Measurements from ENCODE around the gene SRMS. TPM values are rescaled to one million over a fixed set of nuclear protein-coding genes. Genes with fewer than 3 reads are reported as not detected.

SRMS gene
- total RNA-seq, 1 donor, result not detected

- H3K4me3 ChIP-seq (ENCODE audit: insufficient read depth, low read length), result no peak overlapping the region
- no peaks in the 10 kb centered on the region for H3K36me3 ChIP-seq (ENCODE audit: insufficient read depth, low read length)
- H4K20me1 ChIP-seq (ENCODE audit: insufficient read depth, low read length), result no peaks in the 10 kb centered on the region
- no peak overlapping the region for H2AFZ ChIP-seq (ENCODE audit: low read length)
- no peak for TF ChIP-seq CTCF (IDR thresholded peaks at IDR 0.05; ENCODE audit: extremely low read depth, low read depth, low read length)
- H3K4me2 ChIP-seq (ENCODE audit: insufficient read depth, low read length), result no peak overlapping the region
- no peak overlapping the region for H3K27ac ChIP-seq (ENCODE audit: low read depth, low read length)
- H3K4me1 ChIP-seq (ENCODE audit: insufficient read depth, low read length), result no peaks in the 10 kb centered on the region
- DNase-seq (ENCODE audit: insufficient read length, low spot score, missing footprints), result peak; percentile 62
- no peaks in the 10 kb centered on the region for H3K79me2 ChIP-seq (ENCODE audit: insufficient read depth, low read length)
- peaks cover 24% of the 10 kb centered on the region for H3K27me3 ChIP-seq (ENCODE audit: insufficient read depth, low read length)
- no peaks in the 10 kb centered on the region for H3K9me3 ChIP-seq (ENCODE audit: low read depth, low read length)
Observed at GRCh38 chr20:63505723-63506122, 41.8 kb downstream of the SRMS start.

DNA sequence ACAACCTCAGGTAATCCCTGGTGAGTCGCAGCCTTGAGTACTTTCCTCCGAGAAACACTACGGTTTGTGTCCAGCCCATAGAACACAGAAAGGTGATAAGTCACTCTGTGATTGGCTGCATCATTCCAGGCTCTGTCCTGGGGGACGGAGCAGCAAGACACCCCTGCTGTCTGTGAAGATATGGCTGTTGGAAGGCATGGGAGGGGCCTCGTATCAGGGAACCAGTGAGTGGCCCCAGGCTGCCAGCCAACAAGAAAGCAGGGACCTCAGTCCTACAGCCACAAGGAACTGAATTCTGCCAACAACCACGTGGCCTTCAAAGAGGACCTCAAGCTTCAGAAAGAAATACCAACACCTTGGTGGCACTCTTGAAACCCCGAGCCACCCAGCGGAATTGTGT is 42.3 kb downstream of the SRMS start:
- peaks cover 24% of the 10 kb centered on the region for H3K27me3 ChIP-seq (ENCODE audit: insufficient read depth, low read length)
- no peak overlapping the region for H3K4me2 ChIP-seq (ENCODE audit: insufficient read depth, low read length)
- peak; percentile 41 for DNase-seq (ENCODE audit: insufficient read length, low spot score, missing footprints)
- no peaks in the 10 kb centered on the region for H3K79me2 ChIP-seq (ENCODE audit: insufficient read depth, low read length)
- H3K4me3 ChIP-seq (ENCODE audit: insufficient read depth, low read length), result no peak overlapping the region
- no peaks in the 10 kb centered on the region for H3K4me1 ChIP-seq (ENCODE audit: insufficient read depth, low read length)
- no peaks in the 10 kb centered on the region for H3K36me3 ChIP-seq (ENCODE audit: insufficient read depth, low read length)
- H3K9me3 ChIP-seq (ENCODE audit: low read depth, low read length), result no peaks in the 10 kb centered on the region
- no peak overlapping the region for H2AFZ ChIP-seq (ENCODE audit: low read length)
- no peak for TF ChIP-seq CTCF (IDR thresholded peaks at IDR 0.05; ENCODE audit: extremely low read depth, low read depth, low read length)
- no peaks in the 10 kb centered on the region for H4K20me1 ChIP-seq (ENCODE audit: insufficient read depth, low read length)
- no peak overlapping the region for H3K27ac ChIP-seq (ENCODE audit: low read depth, low read length)

- Histone ChIP-seq H3K79me2 (ENCODE audit: insufficient read depth, low read length) (no peaks in the 10 kb centered on the region), H2AFZ (ENCODE audit: low read length) (no peak overlapping the region), H3K27me3 (ENCODE audit: insufficient read depth, low read length) (peaks cover 26% of the 10 kb centered on the region), H3K9me3 (ENCODE audit: low read depth, low read length) (no peaks in the 10 kb centered on the region), H3K4me2 (ENCODE audit: insufficient read depth, low read length) (no peak overlapping the region), H3K36me3 (ENCODE audit: insufficient read depth, low read length) (no peaks in the 10 kb centered on the region), H3K27ac (ENCODE audit: low read depth, low read length) (no peak overlapping the region), H4K20me1 (ENCODE audit: insufficient read depth, low read length) (no peaks in the 10 kb centered on the region), H3K4me3 (ENCODE audit: insufficient read depth, low read length) (no peak overlapping the region), H3K4me1 (ENCODE audit: insufficient read depth, low read length) (no peaks in the 10 kb centered on the region)
- peak; percentile 49 for DNase-seq (ENCODE audit: insufficient read length, low spot score, missing footprints)
- no peak for TF ChIP-seq CTCF (IDR thresholded peaks at IDR 0.05; ENCODE audit: extremely low read depth, low read depth, low read length)
Observed at GRCh38 chr20:63504642-63505041, 42.9 kb downstream of the SRMS start.

DNA sequence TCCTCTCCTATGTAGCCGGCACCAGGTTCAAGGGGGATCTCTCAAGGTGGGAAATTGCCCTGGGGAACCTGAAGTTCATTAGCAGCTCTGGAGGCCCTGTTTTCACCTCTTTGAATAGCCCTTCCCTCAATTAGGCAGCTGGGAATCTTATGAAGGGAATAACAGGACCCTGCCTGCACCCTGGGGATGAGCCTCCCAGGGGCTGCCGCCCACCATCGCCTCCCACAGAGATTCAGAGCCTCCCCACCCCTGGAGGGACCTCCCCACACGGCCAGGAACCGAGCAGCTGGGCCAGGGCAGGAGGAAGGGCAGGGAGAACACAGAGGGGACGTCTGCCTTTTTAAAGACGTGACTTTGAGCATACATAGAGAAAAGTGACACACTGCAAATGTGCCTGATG is 44.0 kb downstream of the SRMS start:
- no peak overlapping the region for H3K4me2 ChIP-seq (ENCODE audit: insufficient read depth, low read length)
- no peak overlapping the region for H3K27ac ChIP-seq (ENCODE audit: low read depth, low read length)
- TF ChIP-seq CTCF (IDR thresholded peaks at IDR 0.05; ENCODE audit: extremely low read depth, low read depth, low read length), result no peak
- H3K36me3 ChIP-seq (ENCODE audit: insufficient read depth, low read length), result no peaks in the 10 kb centered on the region
- no peaks in the 10 kb centered on the region for H3K79me2 ChIP-seq (ENCODE audit: insufficient read depth, low read length)
- H3K9me3 ChIP-seq (ENCODE audit: low read depth, low read length), result no peaks in the 10 kb centered on the region
- no peaks in the 10 kb centered on the region for H4K20me1 ChIP-seq (ENCODE audit: insufficient read depth, low read length)
- no peak overlapping the region for H2AFZ ChIP-seq (ENCODE audit: low read length)
- peaks cover 27% of the 10 kb centered on the region for H3K27me3 ChIP-seq (ENCODE audit: insufficient read depth, low read length)
- no peaks in the 10 kb centered on the region for H3K4me1 ChIP-seq (ENCODE audit: insufficient read depth, low read length)
- peak; percentile 62 for DNase-seq (ENCODE audit: insufficient read length, low spot score, missing footprints)
- H3K4me3 ChIP-seq (ENCODE audit: insufficient read depth, low read length), result no peak overlapping the region

Measured in osteoblast (primary cell).